ENCODE data around the gene SPDEF.

The SPDEF gene

DNA sequence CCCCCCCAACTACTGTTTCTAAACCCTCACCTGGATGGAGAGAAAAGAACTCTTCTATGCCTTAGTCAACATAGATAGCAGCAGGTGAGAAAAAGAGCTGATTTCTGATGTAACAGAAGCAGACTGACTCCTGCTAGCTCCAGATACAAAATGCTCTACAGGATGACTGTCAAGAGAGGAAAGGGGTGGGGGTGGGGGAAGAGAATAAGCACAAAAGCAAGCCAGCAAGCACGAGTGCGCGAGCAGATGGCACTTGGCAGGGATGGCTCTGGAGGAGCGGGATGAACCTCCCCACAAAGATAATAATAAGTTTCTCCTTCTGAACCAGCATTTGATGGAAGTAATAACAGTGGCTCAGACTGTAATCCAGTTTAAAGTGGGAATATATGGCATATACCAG, 45.6 kb upstream of the SPDEF start:
- ATAC-seq: no peak
- TF ChIP-seq ZC3H10 (CRISPR knock-in tag; IDR thresholded peaks at IDR 0.05): no peak
- TF ChIP-seq, protein P1, sequence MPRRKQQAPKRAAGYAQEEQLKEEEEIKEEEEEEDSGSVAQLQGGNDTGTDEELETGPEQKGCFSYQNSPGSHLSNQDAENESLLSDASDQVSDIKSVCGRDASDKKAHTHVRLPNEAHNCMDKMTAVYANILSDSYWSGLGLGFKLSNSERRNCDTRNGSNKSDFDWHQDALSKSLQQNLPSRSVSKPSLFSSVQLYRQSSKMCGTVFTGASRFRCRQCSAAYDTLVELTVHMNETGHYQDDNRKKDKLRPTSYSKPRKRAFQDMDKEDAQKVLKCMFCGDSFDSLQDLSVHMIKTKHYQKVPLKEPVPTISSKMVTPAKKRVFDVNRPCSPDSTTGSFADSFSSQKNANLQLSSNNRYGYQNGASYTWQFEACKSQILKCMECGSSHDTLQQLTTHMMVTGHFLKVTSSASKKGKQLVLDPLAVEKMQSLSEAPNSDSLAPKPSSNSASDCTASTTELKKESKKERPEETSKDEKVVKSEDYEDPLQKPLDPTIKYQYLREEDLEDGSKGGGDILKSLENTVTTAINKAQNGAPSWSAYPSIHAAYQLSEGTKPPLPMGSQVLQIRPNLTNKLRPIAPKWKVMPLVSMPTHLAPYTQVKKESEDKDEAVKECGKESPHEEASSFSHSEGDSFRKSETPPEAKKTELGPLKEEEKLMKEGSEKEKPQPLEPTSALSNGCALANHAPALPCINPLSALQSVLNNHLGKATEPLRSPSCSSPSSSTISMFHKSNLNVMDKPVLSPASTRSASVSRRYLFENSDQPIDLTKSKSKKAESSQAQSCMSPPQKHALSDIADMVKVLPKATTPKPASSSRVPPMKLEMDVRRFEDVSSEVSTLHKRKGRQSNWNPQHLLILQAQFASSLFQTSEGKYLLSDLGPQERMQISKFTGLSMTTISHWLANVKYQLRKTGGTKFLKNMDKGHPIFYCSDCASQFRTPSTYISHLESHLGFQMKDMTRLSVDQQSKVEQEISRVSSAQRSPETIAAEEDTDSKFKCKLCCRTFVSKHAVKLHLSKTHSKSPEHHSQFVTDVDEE (CRISPR knock-in tag; IDR thresholded peaks at IDR 0.05): no peak

DNA sequence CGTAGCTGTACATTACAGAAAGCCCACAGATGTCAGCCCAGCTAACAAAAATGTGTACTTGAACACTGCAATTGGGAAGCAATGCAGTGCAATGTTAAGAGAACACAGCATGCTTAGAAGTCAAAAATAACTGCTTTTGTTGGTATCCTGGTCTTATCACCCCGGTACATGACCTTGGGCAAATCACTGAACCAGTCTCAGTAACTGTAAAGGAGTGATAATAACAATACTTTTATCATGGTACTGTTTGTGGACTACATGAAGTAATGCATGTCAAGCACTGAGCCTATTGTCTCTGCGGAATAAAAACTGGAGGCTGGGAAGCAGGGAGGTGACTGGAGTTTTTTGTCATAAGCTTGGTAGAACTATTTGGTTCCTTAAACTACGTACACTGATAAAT, 44.7 kb upstream of the SPDEF start:
- ATAC-seq: no peak
- TF ChIP-seq, protein P2, sequence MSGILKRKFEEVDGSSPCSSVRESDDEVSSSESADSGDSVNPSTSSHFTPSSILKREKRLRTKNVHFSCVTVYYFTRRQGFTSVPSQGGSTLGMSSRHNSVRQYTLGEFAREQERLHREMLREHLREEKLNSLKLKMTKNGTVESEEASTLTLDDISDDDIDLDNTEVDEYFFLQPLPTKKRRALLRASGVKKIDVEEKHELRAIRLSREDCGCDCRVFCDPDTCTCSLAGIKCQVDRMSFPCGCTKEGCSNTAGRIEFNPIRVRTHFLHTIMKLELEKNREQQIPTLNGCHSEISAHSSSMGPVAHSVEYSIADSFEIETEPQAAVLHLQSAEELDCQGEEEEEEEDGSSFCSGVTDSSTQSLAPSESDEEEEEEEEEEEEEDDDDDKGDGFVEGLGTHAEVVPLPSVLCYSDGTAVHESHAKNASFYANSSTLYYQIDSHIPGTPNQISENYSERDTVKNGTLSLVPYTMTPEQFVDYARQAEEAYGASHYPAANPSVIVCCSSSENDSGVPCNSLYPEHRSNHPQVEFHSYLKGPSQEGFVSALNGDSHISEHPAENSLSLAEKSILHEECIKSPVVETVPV (CRISPR knock-in tag; IDR thresholded peaks at IDR 0.05): no peak
- TF ChIP-seq CSDC2 (CRISPR knock-in tag; IDR thresholded peaks at IDR 0.05): no peak
- no peak for TF ChIP-seq PPARA (CRISPR knock-in tag; IDR thresholded peaks at IDR 0.05; ENCODE audit: borderline replicate concordance)
- TF ChIP-seq, protein P3, sequence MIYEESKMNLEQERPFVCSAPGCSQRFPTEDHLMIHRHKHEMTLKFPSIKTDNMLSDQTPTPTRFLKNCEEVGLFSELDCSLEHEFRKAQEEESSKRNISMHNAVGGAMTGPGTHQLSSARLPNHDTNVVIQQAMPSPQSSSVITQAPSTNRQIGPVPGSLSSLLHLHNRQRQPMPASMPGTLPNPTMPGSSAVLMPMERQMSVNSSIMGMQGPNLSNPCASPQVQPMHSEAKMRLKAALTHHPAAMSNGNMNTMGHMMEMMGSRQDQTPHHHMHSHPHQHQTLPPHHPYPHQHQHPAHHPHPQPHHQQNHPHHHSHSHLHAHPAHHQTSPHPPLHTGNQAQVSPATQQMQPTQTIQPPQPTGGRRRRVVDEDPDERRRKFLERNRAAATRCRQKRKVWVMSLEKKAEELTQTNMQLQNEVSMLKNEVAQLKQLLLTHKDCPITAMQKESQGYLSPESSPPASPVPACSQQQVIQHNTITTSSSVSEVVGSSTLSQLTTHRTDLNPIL (CRISPR knock-in tag; IDR thresholded peaks at IDR 0.05; ENCODE audit: low read depth): no peak
- TF ChIP-seq TCF4 (CRISPR knock-in tag; IDR thresholded peaks at IDR 0.05; ENCODE audit: borderline replicate concordance): no peak
- TF ChIP-seq ESRRG (CRISPR knock-in tag; IDR thresholded peaks at IDR 0.05): no peak
- no peak for TF ChIP-seq ZFP3 (CRISPR knock-in tag; IDR thresholded peaks at IDR 0.05)
- no peak for TF ChIP-seq ZNF8 (CRISPR knock-in tag; IDR thresholded peaks at IDR 0.05)
- TF ChIP-seq ZC3H10 (CRISPR knock-in tag; IDR thresholded peaks at IDR 0.05): no peak
- TF ChIP-seq, protein P4, sequence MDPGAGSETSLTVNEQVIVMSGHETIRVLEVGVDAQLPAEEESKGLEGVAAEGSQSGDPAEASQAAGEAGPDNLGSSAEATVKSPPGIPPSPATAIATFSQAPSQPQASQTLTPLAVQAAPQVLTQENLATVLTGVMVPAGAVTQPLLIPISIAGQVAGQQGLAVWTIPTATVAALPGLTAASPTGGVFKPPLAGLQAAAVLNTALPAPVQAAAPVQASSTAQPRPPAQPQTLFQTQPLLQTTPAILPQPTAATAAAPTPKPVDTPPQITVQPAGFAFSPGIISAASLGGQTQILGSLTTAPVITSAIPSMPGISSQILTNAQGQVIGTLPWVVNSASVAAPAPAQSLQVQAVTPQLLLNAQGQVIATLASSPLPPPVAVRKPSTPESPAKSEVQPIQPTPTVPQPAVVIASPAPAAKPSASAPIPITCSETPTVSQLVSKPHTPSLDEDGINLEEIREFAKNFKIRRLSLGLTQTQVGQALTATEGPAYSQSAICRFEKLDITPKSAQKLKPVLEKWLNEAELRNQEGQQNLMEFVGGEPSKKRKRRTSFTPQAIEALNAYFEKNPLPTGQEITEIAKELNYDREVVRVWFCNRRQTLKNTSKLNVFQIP (CRISPR knock-in tag; IDR thresholded peaks at IDR 0.05; ENCODE audit: borderline replicate concordance, low read depth): no peak

DNA sequence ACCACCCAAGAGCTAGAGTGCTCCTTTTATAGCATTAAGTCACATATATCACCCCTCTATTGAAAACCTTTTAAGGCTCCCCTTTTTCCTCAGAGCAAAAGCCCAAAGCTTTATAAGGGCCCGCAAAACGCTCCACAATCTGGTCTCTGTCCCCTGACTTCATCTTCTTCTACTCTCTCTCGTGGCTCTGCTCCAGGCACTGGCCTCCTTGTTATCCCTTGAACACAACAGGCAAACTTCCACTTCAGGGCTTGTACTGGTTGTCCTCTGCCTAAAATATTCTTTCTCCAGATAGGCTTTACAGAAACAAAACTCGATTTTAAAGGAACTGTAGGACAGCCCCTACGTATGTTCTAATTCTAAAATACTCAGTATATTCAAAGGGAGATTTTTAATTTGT, 44.0 kb upstream of the SPDEF start:
- TF ChIP-seq ARNTL (CRISPR knock-in tag; IDR thresholded peaks at IDR 0.05; ENCODE audit: borderline replicate concordance, low read depth) (no peak), PPARA (CRISPR knock-in tag; IDR thresholded peaks at IDR 0.05; ENCODE audit: borderline replicate concordance) (no peak)
- no peak for ATAC-seq

DNA sequence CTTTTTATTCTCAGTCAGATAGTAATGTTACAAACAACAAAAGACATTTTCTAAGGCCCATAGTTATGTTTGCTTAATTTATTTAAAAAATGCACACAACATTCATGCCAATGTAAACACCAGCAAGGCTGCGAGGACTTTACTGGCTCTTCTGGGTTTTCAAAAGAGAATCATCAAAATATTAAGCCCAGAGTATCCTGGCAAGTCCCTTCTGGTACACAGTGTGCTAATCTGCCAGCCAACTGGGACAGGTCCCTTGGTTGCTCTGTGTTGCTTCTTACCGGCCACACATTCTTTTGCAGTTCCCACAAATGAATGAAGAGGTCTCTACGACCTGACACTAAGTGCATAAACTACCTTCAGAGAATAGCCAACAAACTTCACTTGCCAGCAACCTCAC, 42.6 kb upstream of the SPDEF start:
- no peak for ATAC-seq
- TF ChIP-seq ZNF565 (CRISPR knock-in tag; conservative IDR thresholded peaks at IDR 0.05; ENCODE audit: low read depth) (no peak), ISL1 (CRISPR knock-in tag; IDR thresholded peaks at IDR 0.05) (no peak), RARB (CRISPR knock-in tag; IDR thresholded peaks at IDR 0.05) (no peak), ZFP30 (CRISPR knock-in tag; IDR thresholded peaks at IDR 0.05) (no peak), TCF4 (CRISPR knock-in tag; IDR thresholded peaks at IDR 0.05; ENCODE audit: borderline replicate concordance) (no peak), ZNF8 (CRISPR knock-in tag; IDR thresholded peaks at IDR 0.05) (no peak), ZC3H10 (CRISPR knock-in tag; IDR thresholded peaks at IDR 0.05) (no peak), CSDC2 (CRISPR knock-in tag; IDR thresholded peaks at IDR 0.05) (no peak), ZNF70 (CRISPR knock-in tag; IDR thresholded peaks at IDR 0.05) (no peak), TOX (CRISPR knock-in tag; IDR thresholded peaks at IDR 0.05; ENCODE audit: borderline replicate concordance) (no peak)
- TF ChIP-seq, protein P4 (CRISPR knock-in tag; IDR thresholded peaks at IDR 0.05; ENCODE audit: borderline replicate concordance, low read depth): no peak
- TF ChIP-seq, protein P3 (CRISPR knock-in tag; IDR thresholded peaks at IDR 0.05; ENCODE audit: low read depth): no peak
